GM21717 (cell line): ENCODE measurements around the gene GH1.
A peak's percentile ranks its signal among the peaks of the same experiment; 100 is the strongest.
"Not testable (repeated sequence)": the region's sequence is repeated elsewhere in the genome, so short reads cannot be mapped to it uniquely, and the experiment has no call there.

Experiments
- ATAC-seq: cut with Tn5 transposase; IDR thresholded peaks from one replicate; pipeline ENCODE4 v1.9.1; 2021; ENCODE audit warnings: mild to moderate bottlenecking, moderate library complexity; ENCODE audit not compliant: unreplicated experiment

The GH1 gene

GRCh38 chr17:63928172-63928666, 9.6 kb upstream of the GH1 start:
- ATAC-seq, result no peak

- no peak for ATAC-seq
Observed at GRCh38 chr17:63927464-63928171, 9.0 kb upstream of the GH1 start.

GRCh38 chr17:63926164-63926563, 7.5 kb upstream of the GH1 start:
- ATAC-seq, result no peak

- no peak for ATAC-seq
Observed at GRCh38 chr17:63925615-63926014, 7.0 kb upstream of the GH1 start.

GRCh38 chr17:63922402-63922801, 3.8 kb upstream of the GH1 start:
- peak; percentile 58 for ATAC-seq

- not testable (repeated sequence) for ATAC-seq
Observed at GRCh38 chr17:63920779-63921178, 2.1 kb upstream of the GH1 start.

- not testable (repeated sequence) for ATAC-seq
Observed at GRCh38 chr17:63920050-63920449, 1.4 kb upstream of the GH1 start.

GRCh38 chr17:63919311-63919723, 678 bp upstream of the GH1 start:
- peak; percentile 62 for ATAC-seq

GRCh38 chr17:63918305-63918704, 334 bp downstream of the GH1 start:
- ATAC-seq, result no peak

GRCh38 chr17:63917646-63918045, 993 bp downstream of the GH1 start:
- no peak for ATAC-seq

GRCh38 chr17:63917206-63917605, 1.4 kb downstream of the GH1 start:
- not testable (repeated sequence) for ATAC-seq

- no peak for ATAC-seq
Observed at GRCh38 chr17:63916566-63917185, 2.0 kb downstream of the GH1 start.

GRCh38 chr17:63915753-63916152, 2.9 kb downstream of the GH1 start:
- not testable (repeated sequence) for ATAC-seq

GRCh38 chr17:63914471-63914870, 4.2 kb downstream of the GH1 start:
- no peak for ATAC-seq

GRCh38 chr17:63911657-63912100, 7.0 kb downstream of the GH1 start:
- ATAC-seq, result no peak

GRCh38 chr17:63911041-63911635, 7.5 kb downstream of the GH1 start, which contains the start of gene CSHL1:
Gene CSHL1 (minus strand): TSS chr17:63911258. CDS start chr17:63911196, 62 bp downstream.
- ATAC-seq, result no peak

GRCh38 chr17:63910096-63910495, 8.5 kb downstream of the GH1 start:
- ATAC-seq, result no peak

- ATAC-seq, result not testable (repeated sequence)
Observed at GRCh38 chr17:63909586-63909985, 9.1 kb downstream of the GH1 start.

- ATAC-seq, result not testable (repeated sequence)
Observed at GRCh38 chr17:63907161-63907778, 11.4 kb downstream of the GH1 start.

GRCh38 chr17:63904796-63905195, 13.8 kb downstream of the GH1 start:
- not testable (repeated sequence) for ATAC-seq

- not testable (repeated sequence) for ATAC-seq
Observed at GRCh38 chr17:63903787-63904201, 14.8 kb downstream of the GH1 start.
